Testis (tissue), 2 donors: ENCODE results near the gene RSU1.

Experiments used
- POLR2A ChIP-seq: fragments of 450-650 bp; IDR thresholded peaks from one replicate; pipeline ENCODE4 v1.6.1; 2017; ENCODE audit warnings: antibody characterized with exemption, mild to moderate bottlenecking, moderate library complexity
- TF ChIP-seq, protein P1 (sequence below), 3 experiments: fragments of 450-650 bp in 2 of 3; fragments of 200-600 bp in 1 of 3; sonication (generic) in 1 of 3; IDR thresholded peaks; one replicate each; pipeline ENCODE4 v1.5.1; 2016 to 2019; ENCODE audit warnings: antibody characterized with exemption in 3 of 3, mild to moderate bottlenecking in 2 of 3, moderate library complexity in 1 of 3

DNA sequence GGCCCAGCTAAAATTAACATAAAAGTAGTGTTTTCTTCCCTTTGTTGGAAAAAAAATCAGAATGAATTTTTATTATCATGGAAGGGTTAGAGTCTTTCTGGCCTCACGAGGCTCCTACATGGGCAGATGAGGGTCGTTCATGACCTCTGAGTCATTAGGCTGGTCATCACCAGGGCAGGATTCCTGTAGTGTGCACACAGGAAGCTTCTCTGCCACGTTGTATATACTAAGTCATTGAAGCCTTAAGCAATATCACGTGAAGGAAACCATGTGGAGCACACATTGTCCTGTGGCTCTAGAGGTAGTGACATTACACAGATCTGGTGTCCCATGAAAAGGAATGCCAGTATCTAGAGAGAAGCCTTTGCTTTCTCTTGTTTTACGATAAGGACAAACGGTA lies 210.8 kb downstream of the RSU1 start:
- TF ChIP-seq, protein P1, sequence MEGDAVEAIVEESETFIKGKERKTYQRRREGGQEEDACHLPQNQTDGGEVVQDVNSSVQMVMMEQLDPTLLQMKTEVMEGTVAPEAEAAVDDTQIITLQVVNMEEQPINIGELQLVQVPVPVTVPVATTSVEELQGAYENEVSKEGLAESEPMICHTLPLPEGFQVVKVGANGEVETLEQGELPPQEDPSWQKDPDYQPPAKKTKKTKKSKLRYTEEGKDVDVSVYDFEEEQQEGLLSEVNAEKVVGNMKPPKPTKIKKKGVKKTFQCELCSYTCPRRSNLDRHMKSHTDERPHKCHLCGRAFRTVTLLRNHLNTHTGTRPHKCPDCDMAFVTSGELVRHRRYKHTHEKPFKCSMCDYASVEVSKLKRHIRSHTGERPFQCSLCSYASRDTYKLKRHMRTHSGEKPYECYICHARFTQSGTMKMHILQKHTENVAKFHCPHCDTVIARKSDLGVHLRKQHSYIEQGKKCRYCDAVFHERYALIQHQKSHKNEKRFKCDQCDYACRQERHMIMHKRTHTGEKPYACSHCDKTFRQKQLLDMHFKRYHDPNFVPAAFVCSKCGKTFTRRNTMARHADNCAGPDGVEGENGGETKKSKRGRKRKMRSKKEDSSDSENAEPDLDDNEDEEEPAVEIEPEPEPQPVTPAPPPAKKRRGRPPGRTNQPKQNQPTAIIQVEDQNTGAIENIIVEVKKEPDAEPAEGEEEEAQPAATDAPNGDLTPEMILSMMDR (IDR thresholded peaks at IDR 0.05) = no peak
- TF ChIP-seq POLR2A = no peak
